Stimulated activated CD8-positive, alpha-beta memory T cell treated with anti-CD3 and anti-CD28 coated beads, Interleukin-4, amount 100 ng/mL, for 1 hour (primary cell): ENCODE measurements around the gene HAP1.
"Not testable (repeated sequence)": the region's sequence is repeated elsewhere in the genome, so short reads cannot be mapped to it uniquely, and the experiment has no call there.

Experiments
- DNase-seq, 2 donors: peaks; one replicate each; pipeline ENCODE4 v3.0.0-alpha.2; 2020; ENCODE audit warnings: low read depth in 2 of 2, low spot score in 1 of 2

HAP1 gene

GRCh38 chr17:41734139-41734948, at the start of gene HAP1:
HAP1 (minus strand) TSS chr17:41734643; CDS start chr17:41734634, 9 bp downstream.
- DNase-seq: no peak

- no peak for DNase-seq
These were observed 47.7 kb upstream of the HAP1 start for GRCh38 chr17:41782142-41782541.

- no peak for DNase-seq
These were observed 47.1 kb upstream of the HAP1 start for GRCh38 chr17:41781404-41782110.

- no peak for DNase-seq
These were observed 45.5 kb upstream of the HAP1 start for GRCh38 chr17:41779954-41780353.

- DNase-seq: no peak
These were observed 43.2 kb upstream of the HAP1 start for GRCh38 chr17:41777574-41778188.

GRCh38 chr17:41777157-41777573, 42.7 kb upstream of the HAP1 start:
- DNase-seq: no peak

- not testable (repeated sequence) for DNase-seq
These were observed 41.9 kb upstream of the HAP1 start for GRCh38 chr17:41776262-41776900.

- no peak for DNase-seq
These were observed 41.2 kb upstream of the HAP1 start for GRCh38 chr17:41775394-41776226.

GRCh38 chr17:41773731-41774193, 39.3 kb upstream of the HAP1 start:
- DNase-seq: no peak

- DNase-seq: no peak
These were observed 38.7 kb upstream of the HAP1 start for GRCh38 chr17:41773190-41773588.

- no peak for DNase-seq
These were observed 38.2 kb upstream of the HAP1 start for GRCh38 chr17:41772586-41773189.

- DNase-seq: no peak
These were observed 37.8 kb upstream of the HAP1 start for GRCh38 chr17:41772218-41772585.

- DNase-seq: no peak
These were observed 37.2 kb upstream of the HAP1 start for GRCh38 chr17:41771389-41772206.

GRCh38 chr17:41769985-41770384, 35.5 kb upstream of the HAP1 start:
- DNase-seq: no peak

GRCh38 chr17:41769346-41769862, 35.0 kb upstream of the HAP1 start:
- no peak for DNase-seq

GRCh38 chr17:41768682-41769288, 34.3 kb upstream of the HAP1 start:
- no peak for DNase-seq

- DNase-seq: no peak
These were observed 33.0 kb upstream of the HAP1 start for GRCh38 chr17:41767324-41768042.

GRCh38 chr17:41766135-41766534, 31.7 kb upstream of the HAP1 start:
- DNase-seq: no peak
